Central memory CD8-positive, alpha-beta T cell (primary cell): ENCODE measurements around the gene NOL8.

Experiments used
- ATAC-seq: fragments of 150-1000 bp; cut with Tn5 transposase; replicated peaks from 2 replicates; pipeline ENCODE4 v1.10.0; 2022; ENCODE audit warnings: mild to moderate bottlenecking, moderate FRiP score, moderate number of reproducible peaks; ENCODE audit not compliant: poor library complexity, severe bottlenecking; ENCODE audit errors: extremely low read depth
- DNase-seq, 2 donors: peaks; one replicate each; pipeline ENCODE4 v3.0.0; 2021; ENCODE audit warnings: low spot score in 2 of 2
- H3K27ac Mint-ChIP-seq: one replicate; pipeline ENCODE4 v1.8.0; 2022; ENCODE audit warnings: low read depth, mild to moderate bottlenecking, moderate library complexity, mixed read lengths
- H3K27me3 Mint-ChIP-seq: one replicate; pipeline ENCODE4 v1.8.0; 2022; ENCODE audit warnings: mixed read lengths
- H3K36me3 Mint-ChIP-seq: one replicate; pipeline ENCODE4 v1.8.0; 2022; ENCODE audit warnings: mild to moderate bottlenecking, moderate library complexity, mixed read lengths; ENCODE audit not compliant: insufficient read depth
- H3K4me1 Mint-ChIP-seq: one replicate; pipeline ENCODE4 v1.8.0; 2022; ENCODE audit warnings: mixed read lengths
- H3K4me3 Mint-ChIP-seq: one replicate; pipeline ENCODE4 v1.8.0; 2022; ENCODE audit warnings: mild to moderate bottlenecking, moderate library complexity, mixed read lengths
- H3K9me3 Mint-ChIP-seq: one replicate; pipeline ENCODE4 v1.8.0; 2022; ENCODE audit warnings: mixed read lengths

Gene NOL8

GRCh38 chr9:92325269-92325990 is at the start of gene NOL8, which contains the start of gene CENPP:
NOL8 (minus strand) TSS chr9:92325350; CDS start chr9:92324161, 1,189 bp downstream.
CENPP (plus strand) TSS chr9:92325953.
- DNase-seq = peak; percentile 67 to 81
- peak; percentile 96 for ATAC-seq
- H3K4me1 Mint-ChIP-seq = peaks cover 24% of the 10 kb centered on the region
- H3K27ac Mint-ChIP-seq = peak within 1 kb of the TSS; percentile 96
- H3K4me3 Mint-ChIP-seq = peak within 1 kb of the TSS; percentile 92
- H3K27me3 Mint-ChIP-seq = no peaks in the 10 kb centered on the region
- peaks cover 34% of the 10 kb centered on the region for H3K36me3 Mint-ChIP-seq
- H3K9me3 Mint-ChIP-seq = no peaks in the 10 kb centered on the region

- ATAC-seq (no peak), DNase-seq (no peak)
- no peak overlapping the region for H3K4me3 Mint-ChIP-seq
- no peak overlapping the region for H3K27ac Mint-ChIP-seq
- H3K4me1 Mint-ChIP-seq = peaks cover 6% of the 10 kb centered on the region
- H3K36me3 Mint-ChIP-seq = peaks cover 4% of the 10 kb centered on the region
- H3K9me3 Mint-ChIP-seq = peaks cover 27% of the 10 kb centered on the region
- H3K27me3 Mint-ChIP-seq = no peaks in the 10 kb centered on the region
These were observed 48.0 kb upstream of the NOL8 start for GRCh38 chr9:92373167-92373566.

- DNase-seq (no peak), ATAC-seq (no peak)
- no peaks in the 10 kb centered on the region for H3K4me1 Mint-ChIP-seq
- no peak overlapping the region for H3K4me3 Mint-ChIP-seq
- H3K27ac Mint-ChIP-seq = no peak overlapping the region
- no peaks in the 10 kb centered on the region for H3K27me3 Mint-ChIP-seq
- peaks cover 4% of the 10 kb centered on the region for H3K36me3 Mint-ChIP-seq
- H3K9me3 Mint-ChIP-seq = peaks cover 9% of the 10 kb centered on the region
These were observed 43.9 kb upstream of the NOL8 start for GRCh38 chr9:92369075-92369474.

- Mint-ChIP-seq H3K4me1 (no peaks in the 10 kb centered on the region), H3K9me3 (peaks cover 8% of the 10 kb centered on the region), H3K27me3 (no peaks in the 10 kb centered on the region), H3K27ac (no peak overlapping the region), H3K4me3 (no peak overlapping the region), H3K36me3 (no peaks in the 10 kb centered on the region)
- DNase-seq (no peak), ATAC-seq (no peak)
These were observed 34.9 kb upstream of the NOL8 start for GRCh38 chr9:92360083-92360482.

GRCh38 chr9:92359394-92359995 is 34.3 kb upstream of the NOL8 start:
- Mint-ChIP-seq H3K4me1 (no peaks in the 10 kb centered on the region), H3K9me3 (peaks cover 13% of the 10 kb centered on the region), H3K36me3 (no peaks in the 10 kb centered on the region), H3K27me3 (no peaks in the 10 kb centered on the region), H3K27ac (no peak overlapping the region), H3K4me3 (no peak overlapping the region)
- ATAC-seq = no peak
- DNase-seq = no peak

GRCh38 chr9:92353051-92353450 is 27.9 kb upstream of the NOL8 start:
- Mint-ChIP-seq H3K4me3 (no peak overlapping the region), H3K4me1 (no peaks in the 10 kb centered on the region), H3K36me3 (no peaks in the 10 kb centered on the region), H3K27ac (no peak overlapping the region), H3K27me3 (no peaks in the 10 kb centered on the region), H3K9me3 (peaks cover 11% of the 10 kb centered on the region)
- DNase-seq (no peak), ATAC-seq (no peak)

GRCh38 chr9:92350740-92351133 is 25.6 kb upstream of the NOL8 start:
- DNase-seq (no peak), ATAC-seq (no peak)
- Mint-ChIP-seq H3K27ac (no peak overlapping the region), H3K27me3 (no peaks in the 10 kb centered on the region), H3K4me1 (no peaks in the 10 kb centered on the region), H3K36me3 (no peaks in the 10 kb centered on the region), H3K9me3 (peaks cover 6% of the 10 kb centered on the region), H3K4me3 (no peak overlapping the region)

- H3K4me1 Mint-ChIP-seq = no peaks in the 10 kb centered on the region
- peaks cover 6% of the 10 kb centered on the region for H3K9me3 Mint-ChIP-seq
- no peak for ATAC-seq
- H3K4me3 Mint-ChIP-seq = no peak overlapping the region
- DNase-seq = no peak
- no peak overlapping the region for H3K27ac Mint-ChIP-seq
- no peaks in the 10 kb centered on the region for H3K36me3 Mint-ChIP-seq
- H3K27me3 Mint-ChIP-seq = no peaks in the 10 kb centered on the region
These were observed 24.9 kb upstream of the NOL8 start for GRCh38 chr9:92349771-92350739.

GRCh38 chr9:92345582-92345981 is 20.4 kb upstream of the NOL8 start:
- no peaks in the 10 kb centered on the region for H3K4me1 Mint-ChIP-seq
- H3K27ac Mint-ChIP-seq = no peak overlapping the region
- H3K36me3 Mint-ChIP-seq = peaks cover 3% of the 10 kb centered on the region
- no peak for DNase-seq
- H3K27me3 Mint-ChIP-seq = no peaks in the 10 kb centered on the region
- H3K4me3 Mint-ChIP-seq = no peak overlapping the region
- no peak for ATAC-seq
- H3K9me3 Mint-ChIP-seq = peaks cover 5% of the 10 kb centered on the region

- no peak overlapping the region for H3K4me3 Mint-ChIP-seq
- peaks cover 5% of the 10 kb centered on the region for H3K9me3 Mint-ChIP-seq
- H3K27me3 Mint-ChIP-seq = no peaks in the 10 kb centered on the region
- ATAC-seq (no peak), DNase-seq (no peak)
- H3K36me3 Mint-ChIP-seq = peaks cover 4% of the 10 kb centered on the region
- no peak overlapping the region for H3K27ac Mint-ChIP-seq
- H3K4me1 Mint-ChIP-seq = no peaks in the 10 kb centered on the region
These were observed 17.8 kb upstream of the NOL8 start for GRCh38 chr9:92342825-92343488.

GRCh38 chr9:92341578-92341977 is 16.4 kb upstream of the NOL8 start:
- Mint-ChIP-seq H3K9me3 (peaks cover 5% of the 10 kb centered on the region), H3K36me3 (peaks cover 4% of the 10 kb centered on the region), H3K4me1 (no peaks in the 10 kb centered on the region), H3K27ac (no peak overlapping the region), H3K4me3 (no peak overlapping the region), H3K27me3 (no peaks in the 10 kb centered on the region)
- DNase-seq = no peak
- no peak for ATAC-seq

GRCh38 chr9:92333282-92333634 is 8.1 kb upstream of the NOL8 start:
- ATAC-seq (no peak), DNase-seq (no peak)
- no peak overlapping the region for H3K4me3 Mint-ChIP-seq
- H3K27ac Mint-ChIP-seq = no peak overlapping the region
- no peaks in the 10 kb centered on the region for H3K27me3 Mint-ChIP-seq
- no peaks in the 10 kb centered on the region for H3K4me1 Mint-ChIP-seq
- H3K36me3 Mint-ChIP-seq = peaks cover 2% of the 10 kb centered on the region
- no peaks in the 10 kb centered on the region for H3K9me3 Mint-ChIP-seq
